ENCODE results near the gene AP3B1. TPM values are rescaled to one million over a fixed set of nuclear protein-coding genes. Genes with fewer than 3 reads are reported as not detected.

Gene AP3B1
- total and polyA plus RNA-seq, 2 of the 8 experiments (the other 6 are each of a cell fraction or from before 2014, with no cell fraction given), result 45.8 to 48.3 TPM

DNA sequence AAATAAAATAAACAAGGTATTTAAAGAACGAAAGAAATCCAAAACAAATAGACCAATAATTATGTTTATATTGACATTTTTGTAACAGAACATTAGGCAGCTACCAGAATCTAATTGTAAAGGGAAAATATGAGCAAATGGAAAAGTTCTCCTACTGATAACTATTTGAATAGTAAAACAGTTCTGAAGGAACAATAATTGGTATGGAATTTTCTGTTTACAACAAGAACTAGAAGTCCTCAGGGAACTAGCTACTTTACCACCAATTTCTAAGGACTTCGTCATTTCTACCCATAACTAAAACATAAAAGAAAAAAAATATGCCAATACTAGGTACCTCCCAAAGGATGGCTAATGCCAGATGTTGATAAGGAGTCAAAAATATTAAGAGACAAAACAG is 58.5 kb downstream of the AP3B1 start (continued):
- TF ChIP-seq, protein P1, sequence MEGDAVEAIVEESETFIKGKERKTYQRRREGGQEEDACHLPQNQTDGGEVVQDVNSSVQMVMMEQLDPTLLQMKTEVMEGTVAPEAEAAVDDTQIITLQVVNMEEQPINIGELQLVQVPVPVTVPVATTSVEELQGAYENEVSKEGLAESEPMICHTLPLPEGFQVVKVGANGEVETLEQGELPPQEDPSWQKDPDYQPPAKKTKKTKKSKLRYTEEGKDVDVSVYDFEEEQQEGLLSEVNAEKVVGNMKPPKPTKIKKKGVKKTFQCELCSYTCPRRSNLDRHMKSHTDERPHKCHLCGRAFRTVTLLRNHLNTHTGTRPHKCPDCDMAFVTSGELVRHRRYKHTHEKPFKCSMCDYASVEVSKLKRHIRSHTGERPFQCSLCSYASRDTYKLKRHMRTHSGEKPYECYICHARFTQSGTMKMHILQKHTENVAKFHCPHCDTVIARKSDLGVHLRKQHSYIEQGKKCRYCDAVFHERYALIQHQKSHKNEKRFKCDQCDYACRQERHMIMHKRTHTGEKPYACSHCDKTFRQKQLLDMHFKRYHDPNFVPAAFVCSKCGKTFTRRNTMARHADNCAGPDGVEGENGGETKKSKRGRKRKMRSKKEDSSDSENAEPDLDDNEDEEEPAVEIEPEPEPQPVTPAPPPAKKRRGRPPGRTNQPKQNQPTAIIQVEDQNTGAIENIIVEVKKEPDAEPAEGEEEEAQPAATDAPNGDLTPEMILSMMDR (IDR thresholded peaks at IDR 0.05; ENCODE audit: control extremely low read depth in 1 of 3, insufficient read depth in 1 of 3, low read depth in 1 of 3, low read length in 3 of 3), result no peak
- TF ChIP-seq TBP (IDR thresholded peaks at IDR 0.05; ENCODE audit: low read depth, low read length), result no peak
- no peak for TF ChIP-seq PHF8 (conservative IDR thresholded peaks at IDR 0.05; ENCODE audit: low read depth, low read length)
- TF ChIP-seq HDAC6 (IDR thresholded peaks at IDR 0.05; ENCODE audit: low read depth, low read length), result no peak
- TF ChIP-seq SIX5 (IDR thresholded peaks at IDR 0.05; ENCODE audit: low read depth, low read length), result no peak
- TF ChIP-seq SP2 (IDR thresholded peaks at IDR 0.05; ENCODE audit: low read length), result no peak
- TF ChIP-seq TCF12 (IDR thresholded peaks at IDR 0.05; ENCODE audit: low read depth, low read length), result no peak
- TF ChIP-seq YY1 (IDR thresholded peaks at IDR 0.05; ENCODE audit: low read depth, low read length), result no peak
- no peak for TF ChIP-seq EP300 (IDR thresholded peaks at IDR 0.05; ENCODE audit: borderline replicate concordance in 1 of 2, low read depth in 2 of 2, low read length in 2 of 2)

Measured in H1 (cell line).